DND-41 (cell line): ENCODE measurements around the gene NLRC3.
"Not testable (repeated sequence)": the region's sequence is repeated elsewhere in the genome, so short reads cannot be mapped to it uniquely, and the experiment has no call there.

Source experiments
- ATAC-seq: fragments of 200-7000 bp; cut with Tn5 transposase; 3 replicates; pipeline ENCODE4 v1.9.1; 2021; ENCODE audit warnings: low read depth; ENCODE audit not compliant: insufficient read depth
- DNase-seq: peaks from one replicate; pipeline ENCODE4 v3.0.0-alpha.2; 2020
- H2AFZ ChIP-seq: 2 replicates; pipeline ENCODE4 v1.6.0; 2012; ENCODE audit warnings: low read depth, low read length
- H3K27ac ChIP-seq: 2 replicates; pipeline ENCODE4 v1.5.1; 2012; ENCODE audit warnings: low read length, inconsistent platforms
- H3K27me3 ChIP-seq: fragments of 200-600 bp; sonication (generic); 2 replicates; pipeline ENCODE4 v1.6.0; 2012; ENCODE audit warnings: low read length, mild to moderate bottlenecking, inconsistent platforms; ENCODE audit not compliant: insufficient read depth, poor library complexity
- H3K36me3 ChIP-seq: 2 replicates; pipeline ENCODE4 v1.5.1; 2012; ENCODE audit warnings: low read length, inconsistent platforms; ENCODE audit not compliant: insufficient read depth
- H3K4me1 ChIP-seq: 2 replicates; pipeline ENCODE4 v1.5.1; 2012; ENCODE audit warnings: mild to moderate bottlenecking, low read length; ENCODE audit not compliant: insufficient read depth
- H3K4me2 ChIP-seq: 2 replicates; pipeline ENCODE4 v1.6.0; 2012; ENCODE audit warnings: mild to moderate bottlenecking, moderate library complexity, low read length, inconsistent platforms; ENCODE audit not compliant: insufficient read depth
- H3K4me3 ChIP-seq, 2 experiments: fragments of 200-600 bp in 1 of 2; shearing (Covaris generic) in 1 of 2; 2 replicates each; pipeline ENCODE4 v1.5.1; 2012 to 2016; ENCODE audit warnings: inconsistent platforms in 2 of 2, low read length in 2 of 2, mild to moderate bottlenecking in 2 of 2, low read depth in 1 of 2, moderate library complexity in 1 of 2
- H3K79me2 ChIP-seq: 2 replicates; pipeline ENCODE4 v1.6.0; 2012; ENCODE audit warnings: low read length, inconsistent platforms; ENCODE audit not compliant: insufficient read depth
- H3K9ac ChIP-seq: 2 replicates; pipeline ENCODE4 v1.6.0; 2012; ENCODE audit warnings: low read depth, mild to moderate bottlenecking, inconsistent platforms, low read length, moderate library complexity
- H3K9me3 ChIP-seq: 2 replicates; pipeline ENCODE4 v1.5.1; 2012; ENCODE audit warnings: low read length, moderate library complexity, mild to moderate bottlenecking, inconsistent platforms; ENCODE audit not compliant: insufficient read depth, severe bottlenecking
- H4K20me1 ChIP-seq: 2 replicates; pipeline ENCODE4 v1.6.0; 2012; ENCODE audit warnings: low read length; ENCODE audit not compliant: insufficient read depth
- EZH2 ChIP-seq: IDR thresholded peaks from 3 replicates; pipeline ENCODE4 v1.6.1; 2012; ENCODE audit warnings: borderline replicate concordance, low read depth, mild to moderate bottlenecking, moderate library complexity, low read length, inconsistent platforms; ENCODE audit not compliant: severe bottlenecking
- TF ChIP-seq, protein P1 (sequence below): IDR thresholded peaks from 2 replicates; pipeline ENCODE4 v1.5.1; 2012; ENCODE audit warnings: borderline replicate concordance, low read length, moderate library complexity, mild to moderate bottlenecking; ENCODE audit not compliant: poor library complexity, severe bottlenecking; ENCODE audit errors: extremely low read depth

Gene NLRC3

DNA sequence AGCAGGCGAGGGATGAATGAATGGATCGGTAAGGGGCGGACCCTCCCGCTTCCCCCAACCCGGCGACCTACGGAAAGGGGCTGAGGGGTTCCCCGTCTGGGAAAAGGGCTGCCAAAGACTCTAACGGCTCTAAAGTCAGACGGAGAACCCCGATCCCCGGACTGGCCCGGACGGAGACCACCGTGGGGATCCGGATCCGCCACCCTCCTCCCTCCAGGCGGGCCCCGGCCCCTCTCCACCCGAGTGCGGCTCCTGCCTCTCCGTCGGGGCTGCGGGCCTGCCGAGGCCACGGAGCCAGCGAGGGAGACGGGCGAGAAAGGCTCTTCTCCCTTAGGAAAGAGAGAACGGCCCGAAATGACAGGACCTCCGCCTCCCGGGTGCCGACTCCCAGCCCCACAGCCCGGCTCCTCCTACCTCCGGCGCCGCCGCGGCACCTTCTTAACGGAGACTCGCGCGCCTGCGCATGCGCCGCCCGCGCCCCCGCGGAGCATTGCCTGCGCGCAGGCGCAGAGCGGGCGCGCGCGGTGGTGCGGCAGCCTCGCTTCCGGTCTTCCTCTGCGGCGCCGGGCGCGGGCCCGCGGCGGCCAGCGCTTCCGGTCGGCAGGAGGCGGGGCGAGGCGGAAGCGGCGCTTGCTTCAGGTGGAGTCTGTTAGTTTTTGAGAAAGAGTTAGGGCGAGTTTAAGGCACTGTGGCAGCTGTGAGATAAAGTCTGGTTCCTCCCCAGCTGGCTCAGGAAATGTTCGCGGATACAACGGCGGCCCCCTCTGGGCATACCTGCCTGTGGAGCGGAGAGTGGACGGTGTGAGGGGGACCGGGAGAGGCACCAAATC lies 34.2 kb upstream of the NLRC3 start, which contains the start of gene SLX4:
TSS of gene SLX4 (minus strand) at position 461 of the 830 bp plus-strand sequence. CDS start 2,642 bp downstream, outside the sequence.
- H3K4me3 ChIP-seq, result peak within 1 kb of the TSS; percentile 63 to 85
- ATAC-seq, result peak; percentile 84
- H3K27me3 ChIP-seq, result no peaks in the 10 kb centered on the region
- peak within 1 kb of the TSS; percentile 90 for H3K27ac ChIP-seq
- H4K20me1 ChIP-seq, result peaks cover 4% of the 10 kb centered on the region; the same call in 1 of the 2 replicates
- H2AFZ ChIP-seq, result peak within 1 kb of the TSS; percentile 98
- peak within 1 kb of the TSS; percentile 82 for H3K9ac ChIP-seq
- no peaks in the 10 kb centered on the region for H3K9me3 ChIP-seq
- DNase-seq, result peak; percentile 91
- TF ChIP-seq, protein P1, sequence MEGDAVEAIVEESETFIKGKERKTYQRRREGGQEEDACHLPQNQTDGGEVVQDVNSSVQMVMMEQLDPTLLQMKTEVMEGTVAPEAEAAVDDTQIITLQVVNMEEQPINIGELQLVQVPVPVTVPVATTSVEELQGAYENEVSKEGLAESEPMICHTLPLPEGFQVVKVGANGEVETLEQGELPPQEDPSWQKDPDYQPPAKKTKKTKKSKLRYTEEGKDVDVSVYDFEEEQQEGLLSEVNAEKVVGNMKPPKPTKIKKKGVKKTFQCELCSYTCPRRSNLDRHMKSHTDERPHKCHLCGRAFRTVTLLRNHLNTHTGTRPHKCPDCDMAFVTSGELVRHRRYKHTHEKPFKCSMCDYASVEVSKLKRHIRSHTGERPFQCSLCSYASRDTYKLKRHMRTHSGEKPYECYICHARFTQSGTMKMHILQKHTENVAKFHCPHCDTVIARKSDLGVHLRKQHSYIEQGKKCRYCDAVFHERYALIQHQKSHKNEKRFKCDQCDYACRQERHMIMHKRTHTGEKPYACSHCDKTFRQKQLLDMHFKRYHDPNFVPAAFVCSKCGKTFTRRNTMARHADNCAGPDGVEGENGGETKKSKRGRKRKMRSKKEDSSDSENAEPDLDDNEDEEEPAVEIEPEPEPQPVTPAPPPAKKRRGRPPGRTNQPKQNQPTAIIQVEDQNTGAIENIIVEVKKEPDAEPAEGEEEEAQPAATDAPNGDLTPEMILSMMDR, result peak; percentile 30
- TF ChIP-seq EZH2, result no peak
- H3K36me3 ChIP-seq, result peaks cover 15% of the 10 kb centered on the region
- H3K79me2 ChIP-seq, result peaks cover 53% of the 10 kb centered on the region
- peaks cover 30% of the 10 kb centered on the region for H3K4me1 ChIP-seq
- peak within 1 kb of the TSS; percentile 84 for H3K4me2 ChIP-seq

DNA sequence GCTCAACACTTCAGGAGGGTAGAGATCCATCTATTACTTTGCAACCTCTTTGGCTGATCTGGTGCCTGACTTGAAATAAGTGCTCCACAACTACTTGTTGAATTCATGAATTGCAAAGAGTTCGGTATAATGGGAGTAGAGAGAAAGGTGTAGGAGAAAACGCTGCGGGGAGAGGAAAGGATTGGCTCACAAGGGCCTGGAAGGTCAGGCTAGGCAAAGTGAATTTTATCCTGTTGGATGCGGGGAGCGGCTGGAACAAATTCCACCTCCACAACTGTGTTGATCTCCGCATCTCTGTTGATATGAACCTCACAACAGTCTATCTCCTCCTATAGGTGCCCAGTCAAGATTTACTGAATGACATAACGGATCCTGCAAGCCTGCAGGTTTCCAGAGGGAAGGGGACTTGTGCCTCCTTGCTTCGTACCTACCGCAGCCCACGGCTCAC lies 33.5 kb upstream of the NLRC3 start:
- Histone ChIP-seq H3K36me3 (peaks cover 12% of the 10 kb centered on the region), H3K9ac (peak overlapping the region; percentile 82), H3K79me2 (peaks cover 49% of the 10 kb centered on the region), H4K20me1 (peaks cover 4% of the 10 kb centered on the region; the same call in 1 of the 2 replicates), H3K27me3 (no peaks in the 10 kb centered on the region), H3K9me3 (no peaks in the 10 kb centered on the region), H3K27ac (peak overlapping the region; percentile 88), H3K4me2 (peak overlapping the region; percentile 84), H3K4me3 (peak overlapping the region; percentile 63 to 85; a peak in 3 of 4 replicates), H2AFZ (peak overlapping the region; percentile 98), H3K4me1 (peaks cover 30% of the 10 kb centered on the region)
- TF ChIP-seq, protein P1, result no peak
- no peak for TF ChIP-seq EZH2
- no peak for DNase-seq
- no peak for ATAC-seq

DNA sequence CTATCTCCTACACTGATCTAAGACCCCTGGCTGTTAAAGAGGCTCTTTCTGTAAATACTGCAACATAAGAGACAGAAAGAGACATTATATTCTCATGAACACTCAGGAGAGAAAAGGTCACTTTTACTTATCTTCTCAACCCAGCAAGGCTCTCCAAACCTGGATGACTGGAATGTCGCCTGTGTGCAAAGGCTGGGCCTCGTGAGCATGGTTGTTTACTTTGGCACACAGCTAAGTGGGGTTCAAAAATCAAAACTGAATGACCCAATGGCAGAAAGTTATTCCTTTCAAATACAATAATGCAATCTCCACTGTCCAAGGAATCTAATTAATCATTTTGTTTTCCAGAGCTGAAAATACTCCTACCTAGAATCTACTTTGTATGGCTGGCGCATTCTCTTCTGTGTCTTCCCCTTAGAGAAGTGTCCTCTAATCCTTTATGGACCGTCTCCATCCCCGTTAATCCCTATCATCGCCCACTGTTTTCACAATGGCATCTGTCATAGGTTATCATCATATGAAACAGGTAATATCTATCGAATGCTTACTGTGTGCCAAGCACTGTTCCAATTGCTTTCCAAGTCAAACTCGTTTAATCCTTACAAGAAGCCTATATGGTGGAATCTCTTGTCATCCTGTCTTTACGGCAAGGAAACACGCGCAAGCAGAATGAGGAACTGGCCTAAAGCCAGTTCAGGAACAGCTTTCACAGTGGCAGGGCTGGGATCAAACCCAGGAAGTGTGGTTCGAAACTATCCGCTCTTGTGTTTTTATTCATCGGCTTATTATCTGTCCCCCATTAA lies 32.9 kb upstream of the NLRC3 start:
- TF ChIP-seq, protein P1, result no peak
- TF ChIP-seq EZH2, result no peak
- Histone ChIP-seq H4K20me1 (peaks cover under 1% of the 10 kb centered on the region; the same call in 1 of the 2 replicates), H3K9ac (peak overlapping the region; percentile 82), H3K79me2 (peaks cover 42% of the 10 kb centered on the region), H3K36me3 (peaks cover 6% of the 10 kb centered on the region), H3K27me3 (no peaks in the 10 kb centered on the region), H3K4me3 (peak overlapping the region; percentile 63 to 85; a peak in 3 of 4 replicates), H3K9me3 (no peaks in the 10 kb centered on the region), H2AFZ (peak overlapping the region; percentile 98), H3K4me2 (peak overlapping the region; percentile 84), H3K4me1 (peaks cover 27% of the 10 kb centered on the region), H3K27ac (peak overlapping the region; percentile 88; the same call in 1 of the 2 replicates)
- no peak for DNase-seq
- no peak for ATAC-seq

DNA sequence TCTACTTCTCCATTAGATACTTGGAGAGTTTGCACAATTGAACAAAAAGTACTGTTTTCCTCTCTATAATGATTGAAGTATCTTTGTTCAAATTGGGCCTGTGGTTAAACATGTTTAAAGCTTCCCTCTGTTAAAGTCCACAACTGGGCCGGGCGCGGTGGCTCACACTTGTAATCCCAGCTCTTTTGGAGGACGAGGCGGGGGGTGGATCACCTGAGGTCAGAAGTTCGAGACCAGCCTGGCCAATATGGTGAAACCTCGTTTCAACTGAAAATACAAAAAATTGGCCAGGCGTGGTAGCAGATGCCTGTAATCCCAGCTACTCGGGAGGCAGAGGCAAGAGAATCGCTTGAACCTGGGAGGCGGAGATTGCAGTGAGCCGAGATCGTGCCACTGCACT lies 31.8 kb upstream of the NLRC3 start:
- not testable (repeated sequence) for H2AFZ ChIP-seq, DNase-seq, ATAC-seq, H3K9ac ChIP-seq, H3K27ac ChIP-seq, H3K9me3 ChIP-seq, H4K20me1 ChIP-seq, H3K27me3 ChIP-seq, H3K4me2 ChIP-seq, H3K36me3 ChIP-seq, H3K4me3 ChIP-seq
- Histone ChIP-seq H3K4me1 (peaks cover 27% of the 10 kb centered on the region), H3K79me2 (peaks cover 32% of the 10 kb centered on the region)
